Measurements from ENCODE around the gene SLX4. TPM values are rescaled to one million over a fixed set of nuclear protein-coding genes. Genes with fewer than 3 reads are reported as not detected.
"Not testable (repeated sequence)": the region's sequence is repeated elsewhere in the genome, so short reads cannot be mapped to it uniquely, and the experiment has no call there.

Gene SLX4
- 4.8 and 8.3 TPM in 2 replicates for total RNA-seq (2014; rRNA removed; shearing (Covaris generic))

DNA sequence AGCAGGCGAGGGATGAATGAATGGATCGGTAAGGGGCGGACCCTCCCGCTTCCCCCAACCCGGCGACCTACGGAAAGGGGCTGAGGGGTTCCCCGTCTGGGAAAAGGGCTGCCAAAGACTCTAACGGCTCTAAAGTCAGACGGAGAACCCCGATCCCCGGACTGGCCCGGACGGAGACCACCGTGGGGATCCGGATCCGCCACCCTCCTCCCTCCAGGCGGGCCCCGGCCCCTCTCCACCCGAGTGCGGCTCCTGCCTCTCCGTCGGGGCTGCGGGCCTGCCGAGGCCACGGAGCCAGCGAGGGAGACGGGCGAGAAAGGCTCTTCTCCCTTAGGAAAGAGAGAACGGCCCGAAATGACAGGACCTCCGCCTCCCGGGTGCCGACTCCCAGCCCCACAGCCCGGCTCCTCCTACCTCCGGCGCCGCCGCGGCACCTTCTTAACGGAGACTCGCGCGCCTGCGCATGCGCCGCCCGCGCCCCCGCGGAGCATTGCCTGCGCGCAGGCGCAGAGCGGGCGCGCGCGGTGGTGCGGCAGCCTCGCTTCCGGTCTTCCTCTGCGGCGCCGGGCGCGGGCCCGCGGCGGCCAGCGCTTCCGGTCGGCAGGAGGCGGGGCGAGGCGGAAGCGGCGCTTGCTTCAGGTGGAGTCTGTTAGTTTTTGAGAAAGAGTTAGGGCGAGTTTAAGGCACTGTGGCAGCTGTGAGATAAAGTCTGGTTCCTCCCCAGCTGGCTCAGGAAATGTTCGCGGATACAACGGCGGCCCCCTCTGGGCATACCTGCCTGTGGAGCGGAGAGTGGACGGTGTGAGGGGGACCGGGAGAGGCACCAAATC lies at the start of gene SLX4:
Gene SLX4, minus strand, starts transcription at position 461 of the 830 bp plus-strand sequence. CDS start 2,642 bp downstream, outside the sequence.
- DNase-seq (ENCODE audit: low read depth): peak; percentile 91

DNA sequence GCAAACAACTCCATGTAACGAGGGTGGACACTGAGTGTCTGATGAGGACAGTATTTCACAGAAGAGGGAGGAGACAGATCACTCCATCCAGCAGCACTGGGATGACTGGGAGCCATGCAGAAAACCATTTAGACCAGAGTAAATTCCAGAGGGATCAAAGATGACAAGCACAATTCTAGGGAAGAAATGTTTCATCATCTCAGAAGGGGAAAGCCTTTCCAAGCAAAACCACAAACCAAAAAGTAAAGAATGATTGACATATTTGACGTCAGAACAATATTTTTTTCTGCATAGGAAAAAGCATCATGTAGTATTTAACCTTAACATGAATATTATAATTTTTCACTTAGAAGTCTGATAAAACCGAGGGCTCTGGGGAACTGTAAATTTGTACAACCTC lies 47.8 kb upstream of the SLX4 start:
- no peak for DNase-seq (ENCODE audit: low read depth)

DNA sequence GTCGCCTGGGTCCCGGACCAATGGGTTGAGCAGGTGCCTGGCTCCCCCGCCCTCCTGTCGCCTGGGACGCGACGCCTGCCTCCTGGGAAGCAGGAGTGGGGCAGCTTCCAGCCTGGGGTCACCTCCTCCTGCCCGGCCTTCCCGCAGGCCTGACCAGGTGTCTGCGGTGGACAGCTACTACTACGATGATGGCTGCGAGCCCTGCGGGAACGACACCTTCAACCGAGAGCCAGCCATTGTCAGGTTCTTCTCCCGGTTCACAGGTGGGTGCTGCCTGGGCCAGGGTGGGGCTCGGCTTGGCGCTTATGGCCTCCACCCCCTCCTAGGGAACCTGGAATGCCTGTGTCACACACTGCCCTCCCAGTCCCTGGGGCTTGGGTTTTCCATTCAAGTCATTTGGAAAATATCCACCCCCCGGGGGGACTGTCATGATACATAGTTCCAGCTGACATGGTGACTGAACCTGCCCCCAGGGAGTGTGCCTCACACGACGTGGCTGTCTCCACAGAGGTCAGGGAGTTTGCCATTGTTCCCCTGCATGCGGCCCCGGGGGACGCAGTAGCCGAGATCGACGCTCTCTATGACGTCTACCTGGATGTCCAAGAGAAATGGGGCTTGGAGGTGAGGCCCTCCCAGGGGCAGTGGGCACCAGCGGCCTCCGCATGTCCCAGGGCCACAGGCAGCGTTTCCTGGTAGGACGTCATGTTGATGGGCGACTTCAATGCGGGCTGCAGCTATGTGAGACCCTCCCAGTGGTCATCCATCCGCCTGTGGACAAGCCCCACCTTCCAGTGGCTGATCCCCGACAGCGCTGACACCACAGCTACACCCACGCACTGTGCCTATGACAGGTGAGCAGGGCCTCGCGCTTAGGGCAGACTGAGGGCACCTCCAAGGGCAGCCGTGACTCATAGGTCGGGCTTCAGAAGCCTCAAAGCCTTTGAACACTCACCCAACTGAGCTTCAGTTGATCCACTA lies 45.4 kb upstream of the SLX4 start:
- peak; percentile 41 for DNase-seq (ENCODE audit: low read depth)

DNA sequence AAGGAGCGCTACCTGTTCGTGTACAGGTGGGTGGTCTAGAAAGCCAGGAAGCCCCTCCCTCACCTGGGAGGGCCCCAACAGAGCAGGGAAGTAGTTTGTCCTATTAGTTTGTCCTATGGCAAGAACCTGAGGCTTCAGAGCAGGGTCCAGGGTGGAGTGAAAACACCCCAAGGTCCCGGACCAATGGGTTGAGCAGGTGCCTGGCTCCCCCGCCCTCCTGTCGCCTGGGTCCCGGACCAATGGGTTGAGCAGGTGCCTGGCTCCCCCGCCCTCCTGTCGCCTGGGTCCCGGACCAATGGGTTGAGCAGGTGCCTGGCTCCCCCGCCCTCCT lies 44.7 kb upstream of the SLX4 start:
- not testable (repeated sequence) for DNase-seq (ENCODE audit: low read depth)

- DNase-seq (ENCODE audit: low read depth): no peak
Observed at GRCh38 chr16:3655396-3656159, 44.2 kb upstream of the SLX4 start.

DNA sequence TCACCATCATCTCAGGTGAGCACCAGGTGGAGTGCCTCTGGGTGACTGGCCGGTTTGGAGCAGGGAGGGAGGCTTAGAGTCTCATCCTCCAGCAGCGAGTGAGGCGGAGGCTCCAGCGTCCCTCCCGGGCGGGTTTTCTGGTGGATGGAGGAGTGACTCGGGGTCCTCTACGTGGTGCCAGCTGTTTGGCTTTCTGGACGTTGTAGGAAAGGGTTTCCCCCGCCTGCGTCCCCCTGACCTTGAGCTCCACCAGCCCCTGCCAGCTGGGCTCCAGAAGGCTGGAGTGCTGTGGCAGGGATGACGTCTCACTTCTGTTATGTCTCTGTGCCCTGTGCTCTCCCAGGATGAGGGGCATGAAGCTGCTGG lies 43.6 kb upstream of the SLX4 start:
- DNase-seq (ENCODE audit: low read depth): no peak

- DNase-seq (ENCODE audit: low read depth): peak; percentile 63
Observed at GRCh38 chr16:3654249-3654991, 43.0 kb upstream of the SLX4 start, which contains the start of gene DNASE1. TSS of gene DNASE1 (plus strand) at chr16:3654691. CDS start at chr16:3655374, 683 bp downstream.

DNA sequence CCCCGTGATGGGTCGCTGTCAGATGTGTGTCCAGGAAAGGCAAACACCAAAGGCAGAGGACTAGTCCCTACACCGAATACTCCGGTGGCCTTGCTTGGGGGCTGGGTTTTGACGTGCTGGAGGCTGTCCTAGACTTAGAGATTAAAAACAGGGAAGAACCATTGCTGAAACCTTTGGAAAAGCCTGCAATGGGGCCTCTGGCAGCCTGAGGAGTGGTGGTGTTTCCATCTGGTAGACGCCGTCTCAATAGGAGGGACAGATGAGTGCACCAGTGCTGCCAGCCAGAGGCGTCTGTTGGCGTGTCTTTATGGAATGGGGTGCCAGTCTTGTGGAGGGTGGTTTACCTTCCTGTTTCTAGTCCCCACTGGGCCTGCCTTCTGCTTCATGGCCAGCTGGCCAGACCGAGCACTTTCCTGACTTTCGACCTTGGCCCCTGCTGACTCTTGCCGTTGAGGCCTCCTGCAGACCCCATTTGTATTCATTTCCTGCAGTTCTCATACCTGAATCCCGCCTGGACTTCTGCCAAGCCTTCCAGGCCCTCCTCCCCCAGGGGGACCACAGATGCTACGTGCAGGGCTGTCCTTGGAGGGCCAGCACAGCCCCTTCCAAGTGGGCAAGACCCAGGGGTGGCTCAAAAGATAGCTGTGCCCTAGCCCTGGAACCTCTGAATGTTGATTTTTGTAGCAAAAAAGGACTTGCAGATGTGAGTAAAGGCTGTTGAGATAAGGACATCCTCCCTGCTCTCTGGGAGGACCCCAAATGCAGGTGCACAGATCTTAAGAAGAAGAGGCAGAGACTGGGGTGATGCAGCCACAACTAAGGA lies 41.2 kb upstream of the SLX4 start:
- DNase-seq (ENCODE audit: low read depth): no peak

GRCh38 chr16:3651461-3652372 lies 40.3 kb upstream of the SLX4 start:
- no peak for DNase-seq (ENCODE audit: low read depth)

GRCh38 chr16:3650631-3651265 lies 39.3 kb upstream of the SLX4 start:
- no peak for DNase-seq (ENCODE audit: low read depth)

DNA sequence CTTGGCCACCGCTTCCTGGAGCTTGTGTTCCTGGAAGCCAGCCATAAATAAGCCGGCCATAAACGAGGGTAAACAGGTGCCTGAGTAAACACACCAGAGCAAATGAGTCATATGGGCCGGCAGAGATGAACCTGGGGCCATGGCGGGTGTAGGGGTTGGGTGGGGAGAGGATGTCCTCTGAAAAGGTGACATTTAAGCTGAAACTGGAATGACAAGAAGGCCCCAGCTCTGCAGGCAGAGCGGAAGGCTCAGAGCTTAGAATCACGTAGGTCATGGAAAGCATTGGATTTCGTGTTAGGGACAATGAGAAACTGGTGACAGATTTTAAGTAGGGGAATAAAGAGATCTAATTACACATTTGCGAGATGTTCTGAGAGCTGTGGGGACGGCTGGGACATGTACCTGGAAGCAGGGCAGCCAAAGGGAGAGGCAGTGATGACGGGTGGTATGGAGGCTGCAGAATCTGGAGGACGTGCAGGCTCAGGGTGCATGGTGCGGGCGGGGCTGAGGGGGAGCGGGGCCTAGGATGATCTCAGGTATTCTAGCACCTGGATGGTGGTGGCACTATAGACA lies 35.0 kb upstream of the SLX4 start:
- DNase-seq (ENCODE audit: low read depth): peak; percentile 61

DNA sequence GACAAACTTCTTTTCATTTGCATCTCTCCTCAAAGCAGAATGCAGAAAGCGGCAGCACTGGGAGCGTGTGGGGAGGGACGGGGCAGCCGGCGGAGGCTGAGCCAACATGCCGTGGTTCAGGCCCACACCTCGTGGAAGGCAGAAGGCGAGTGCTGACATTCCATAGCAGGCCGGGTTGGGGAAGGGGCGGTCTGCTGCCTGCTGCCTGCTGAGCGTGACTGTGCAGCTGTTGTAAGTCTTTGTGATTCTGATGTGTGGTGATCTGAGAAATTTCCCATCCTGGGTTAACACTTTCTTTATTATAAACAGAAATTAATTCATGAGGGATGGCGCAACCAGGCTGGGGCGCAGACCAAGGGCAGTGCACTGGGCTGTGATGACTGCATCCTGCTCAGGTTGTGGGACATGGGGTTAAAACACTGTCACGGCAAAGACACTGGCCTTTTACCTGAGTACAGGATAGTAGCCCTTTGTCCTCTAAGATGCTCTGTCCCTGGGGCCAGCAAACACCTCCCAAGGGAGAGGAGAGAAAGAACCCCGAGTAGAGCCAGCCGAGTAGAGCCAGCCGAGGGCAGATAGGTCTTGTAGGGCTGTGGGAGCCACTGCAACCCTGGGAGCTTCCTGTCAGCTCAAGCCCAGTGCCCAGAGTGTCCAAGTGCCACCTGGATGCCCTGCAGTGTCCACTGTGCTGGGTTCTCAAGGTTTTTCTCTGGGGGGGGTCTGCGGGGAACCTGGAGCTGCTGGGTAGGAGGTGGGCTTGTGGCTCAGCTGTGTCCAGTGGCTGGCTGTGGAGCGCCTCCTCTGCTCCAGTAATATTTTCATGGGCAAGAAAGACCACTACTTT lies 34.3 kb upstream of the SLX4 start:
- no peak for DNase-seq (ENCODE audit: low read depth)

- DNase-seq (ENCODE audit: low read depth): no peak
Observed at GRCh38 chr16:3645108-3645503, 33.7 kb upstream of the SLX4 start.

- no peak for DNase-seq (ENCODE audit: low read depth)
Observed at GRCh38 chr16:3643095-3643730, 31.8 kb upstream of the SLX4 start.

GRCh38 chr16:3642397-3643094 lies 31.1 kb upstream of the SLX4 start:
- peak; percentile 36 for DNase-seq (ENCODE audit: low read depth)

- DNase-seq (ENCODE audit: low read depth): no peak
Observed at GRCh38 chr16:3641801-3642396, 30.5 kb upstream of the SLX4 start.
